Activated CD4-positive, alpha-beta T cell treated with anti-CD3 and anti-CD28 coated beads for 24 hours (primary cell): Measurements from ENCODE around the gene PTPRC.

ENCODE experiments used
- DNase-seq, 2 donors: peaks; one replicate each; pipeline ENCODE4 v3.0.0-alpha.2; 2020; ENCODE audit warnings: low read depth in 2 of 2

PTPRC gene

GRCh38 chr1:198701250-198701649, 62.4 kb downstream of the PTPRC start:
- DNase-seq: no peak

DNA sequence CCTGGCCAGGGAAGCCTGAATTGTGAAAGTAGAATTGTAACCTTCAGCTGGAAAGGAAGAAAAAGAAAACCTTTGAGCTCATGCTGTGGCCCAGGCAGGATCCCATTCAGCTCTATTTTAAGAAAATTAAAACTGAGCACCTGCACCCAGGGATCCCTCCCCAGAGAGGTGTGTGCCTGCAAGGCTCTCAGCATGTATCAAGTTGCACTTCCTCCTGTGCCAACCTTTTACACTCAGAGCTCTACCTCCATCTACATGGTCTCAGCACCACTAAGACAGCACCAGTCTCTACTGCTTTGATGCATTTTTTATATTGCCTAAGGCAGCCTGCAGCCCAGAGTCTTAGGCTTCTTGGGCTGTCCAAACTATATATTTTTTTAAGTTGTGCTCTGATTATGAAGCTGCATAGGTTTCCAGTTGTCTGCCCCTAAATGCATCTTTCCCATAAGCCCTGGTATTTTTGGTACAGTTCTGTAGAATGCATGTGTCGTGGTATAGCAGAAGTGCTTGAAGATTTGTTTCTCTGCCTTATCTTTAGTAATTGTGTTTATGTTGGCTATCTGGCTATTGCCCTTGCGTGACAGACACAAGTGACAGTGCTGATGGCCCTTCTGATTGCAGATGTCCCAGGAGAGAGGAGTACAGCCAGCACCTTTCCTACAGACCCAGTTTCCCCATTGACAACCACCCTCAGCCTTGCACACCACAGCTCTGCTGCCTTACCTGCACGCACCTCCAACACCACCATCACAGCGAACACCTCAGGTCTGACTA, 63.1 kb downstream of the PTPRC start:
- no peak for DNase-seq

- no peak for DNase-seq
Measured at GRCh38 chr1:198708761-198709525, 70.1 kb downstream of the PTPRC start.

- no peak for DNase-seq
Measured at GRCh38 chr1:198711837-198712236, 73.0 kb downstream of the PTPRC start.

GRCh38 chr1:198713081-198713480, 74.2 kb downstream of the PTPRC start:
- no peak for DNase-seq

- no peak for DNase-seq
Measured at GRCh38 chr1:198714271-198714670, 75.4 kb downstream of the PTPRC start.

DNA sequence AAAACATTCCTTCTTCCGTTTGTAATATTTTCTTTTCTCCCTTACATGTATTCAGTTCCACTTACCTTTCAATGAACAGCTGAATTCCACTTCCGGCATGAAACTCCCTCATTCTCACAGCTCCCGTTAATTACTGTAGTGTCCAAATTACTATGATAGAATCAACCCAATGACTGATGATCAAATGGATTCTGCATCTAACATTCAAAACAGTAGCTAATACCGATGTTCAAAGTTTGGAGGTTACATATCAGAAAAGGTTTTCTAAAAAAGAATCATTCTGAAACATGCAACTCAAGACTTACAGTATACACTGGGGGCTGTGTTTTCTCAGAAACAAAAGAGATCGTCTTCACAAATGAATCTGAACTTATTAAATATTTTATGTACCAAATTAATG, 77.2 kb downstream of the PTPRC start:
- DNase-seq: no peak

DNA sequence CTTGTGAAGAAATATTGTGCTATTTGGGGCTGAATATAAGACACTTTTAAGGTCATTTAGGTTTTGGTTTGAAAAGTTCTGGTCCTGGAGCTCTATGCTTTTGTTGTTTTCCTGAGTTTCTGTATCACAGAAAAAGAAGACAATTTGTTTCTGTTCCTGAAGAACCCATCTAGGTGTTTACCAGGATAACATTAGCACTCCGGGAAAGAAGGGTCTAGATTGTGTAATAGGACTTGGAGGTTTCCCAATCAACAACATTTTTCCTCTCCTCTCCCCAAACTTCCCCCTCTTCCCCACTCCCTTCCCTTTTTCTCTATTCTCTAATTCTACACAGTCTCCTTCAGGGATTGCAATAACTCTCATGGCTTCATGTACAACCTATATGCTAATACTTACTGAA, 78.7 kb downstream of the PTPRC start:
- DNase-seq: no peak

GRCh38 chr1:198723127-198723526, 84.3 kb downstream of the PTPRC start:
- DNase-seq: no peak

GRCh38 chr1:198725090-198725489, 86.2 kb downstream of the PTPRC start:
- DNase-seq: no peak

DNA sequence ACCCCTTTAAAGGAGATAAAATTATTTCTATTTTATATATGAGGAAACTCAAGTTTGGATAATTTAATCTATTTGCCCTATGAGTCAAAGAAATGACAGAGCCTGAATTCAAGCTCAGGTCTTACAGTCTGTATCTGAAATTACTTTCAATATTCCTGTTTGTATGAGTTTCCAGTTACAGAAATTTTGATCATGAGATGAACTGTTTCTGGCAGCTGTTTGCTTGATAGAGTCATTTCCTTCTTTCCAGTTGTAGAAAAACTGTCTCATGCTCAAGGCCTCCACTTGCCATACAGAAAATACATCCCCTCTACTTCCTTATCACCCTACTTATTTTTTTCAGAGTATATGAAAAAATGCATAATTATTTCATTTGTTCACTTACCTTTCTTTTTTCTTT, 87.6 kb downstream of the PTPRC start:
- no peak for DNase-seq

DNA sequence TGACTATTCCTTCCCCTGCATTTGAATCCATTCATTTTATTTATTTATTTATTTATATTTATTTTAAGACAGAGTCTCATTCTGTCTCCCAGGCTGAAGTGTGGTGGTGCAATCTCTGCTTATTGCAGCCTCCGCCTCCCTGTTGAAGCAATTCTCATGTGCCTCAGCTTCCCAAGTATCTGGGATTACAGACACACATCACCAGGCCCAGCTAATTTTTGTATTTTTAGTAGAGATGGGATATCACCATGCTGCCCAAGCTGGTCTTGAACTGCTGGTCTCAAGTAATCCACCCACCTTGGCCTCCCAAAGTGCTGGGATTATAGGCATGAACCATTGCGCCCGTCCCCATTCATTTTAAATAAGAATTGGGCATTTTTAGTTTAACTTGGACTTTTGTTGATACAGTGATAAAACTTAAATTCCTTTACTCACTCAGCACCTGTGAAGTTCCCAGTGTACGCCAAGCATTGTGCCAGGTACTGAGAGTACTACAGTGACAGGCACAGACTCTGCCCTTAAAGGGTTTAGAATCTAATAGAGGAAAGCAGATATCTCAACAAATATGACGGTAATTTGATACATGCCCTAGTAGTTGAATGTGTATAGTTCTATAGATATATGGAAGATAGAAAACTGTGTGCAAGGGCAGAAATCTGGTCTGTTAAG, 90.5 kb downstream of the PTPRC start:
- no peak for DNase-seq

DNA sequence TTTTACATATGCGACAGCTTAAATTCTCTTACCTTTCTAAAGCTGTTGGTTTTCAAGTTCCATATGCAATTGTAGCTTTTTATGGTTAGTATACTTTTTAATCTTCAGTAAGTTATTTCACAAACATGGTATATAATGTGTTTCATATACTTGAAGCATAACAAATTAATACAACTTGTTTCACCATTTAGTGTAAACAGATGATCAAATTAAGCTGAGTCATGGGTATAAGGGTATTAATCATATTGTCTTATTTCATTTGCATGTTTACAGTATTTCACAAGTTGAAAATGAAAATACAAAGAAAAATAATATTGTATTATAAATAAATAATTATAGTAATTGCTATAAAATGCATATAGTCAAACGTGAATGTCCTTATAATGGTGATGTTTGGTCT, 92.1 kb downstream of the PTPRC start:
- no peak for DNase-seq

DNA sequence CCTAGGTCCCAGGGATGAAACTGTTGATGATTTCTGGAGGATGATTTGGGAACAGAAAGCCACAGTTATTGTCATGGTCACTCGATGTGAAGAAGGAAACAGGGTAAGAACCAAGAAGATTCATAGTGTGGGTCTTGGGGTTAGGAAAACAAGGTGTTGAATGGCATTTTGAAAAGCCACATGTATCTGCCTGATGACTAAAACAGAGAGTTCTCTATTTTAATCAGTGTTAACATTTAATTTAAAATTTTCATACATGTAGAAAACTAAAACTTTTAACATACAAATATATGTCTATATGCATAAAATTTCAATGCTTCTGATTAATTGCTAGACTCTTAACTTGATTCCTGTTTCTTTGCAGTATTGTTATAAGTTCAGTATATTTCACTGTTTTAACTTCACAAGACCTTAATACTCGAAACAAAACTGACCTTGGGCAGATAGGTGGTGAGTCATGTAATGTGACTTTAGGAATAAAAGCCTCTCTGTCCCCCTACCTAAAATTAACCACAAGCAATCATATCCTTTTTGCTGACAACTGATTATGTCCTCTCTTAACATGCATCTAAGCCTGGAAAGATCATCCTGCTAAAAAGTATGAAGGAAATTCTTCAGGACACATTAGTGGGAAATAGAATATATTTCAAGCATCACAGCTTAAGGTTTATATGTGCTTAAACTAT, 95.6 kb downstream of the PTPRC start:
- no peak for DNase-seq

GRCh38 chr1:198741744-198742143, 102.9 kb downstream of the PTPRC start:
- DNase-seq: no peak

GRCh38 chr1:198747127-198747526, 108.3 kb downstream of the PTPRC start:
- no peak for DNase-seq

DNA sequence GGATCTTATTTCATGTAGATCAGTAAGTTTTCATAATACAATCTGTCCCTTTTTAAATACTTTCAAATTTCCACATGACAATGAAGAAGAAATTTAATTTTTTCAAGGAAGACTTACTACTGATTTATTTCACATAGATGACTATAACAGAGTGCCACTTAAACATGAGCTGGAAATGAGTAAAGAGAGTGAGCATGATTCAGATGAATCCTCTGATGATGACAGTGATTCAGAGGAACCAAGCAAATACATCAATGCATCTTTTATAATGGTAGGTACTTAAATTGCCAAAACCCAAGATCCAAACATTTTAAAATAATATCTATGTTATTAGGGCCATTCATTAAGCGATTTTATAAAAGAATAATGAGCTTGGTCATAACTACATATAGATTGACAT, 110.4 kb downstream of the PTPRC start:
- no peak for DNase-seq

DNA sequence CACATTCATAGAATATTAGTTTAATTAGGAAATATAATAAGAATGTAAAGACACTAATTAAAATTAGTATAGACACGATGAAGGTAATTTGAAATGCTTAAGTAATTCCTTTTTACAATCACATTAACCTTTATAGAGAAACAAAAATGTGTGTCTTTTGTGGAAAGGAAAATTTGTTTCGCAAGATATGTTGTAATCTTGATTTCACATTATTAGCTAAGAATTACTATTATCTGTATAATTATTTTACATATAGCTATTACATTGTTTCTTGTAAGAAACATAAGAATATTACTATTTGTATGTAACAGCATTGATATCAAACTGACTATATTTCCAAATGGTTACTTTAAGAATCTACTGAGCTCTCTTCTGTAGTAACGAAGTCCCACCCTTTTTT, 111.2 kb downstream of the PTPRC start:
- no peak for DNase-seq

DNA sequence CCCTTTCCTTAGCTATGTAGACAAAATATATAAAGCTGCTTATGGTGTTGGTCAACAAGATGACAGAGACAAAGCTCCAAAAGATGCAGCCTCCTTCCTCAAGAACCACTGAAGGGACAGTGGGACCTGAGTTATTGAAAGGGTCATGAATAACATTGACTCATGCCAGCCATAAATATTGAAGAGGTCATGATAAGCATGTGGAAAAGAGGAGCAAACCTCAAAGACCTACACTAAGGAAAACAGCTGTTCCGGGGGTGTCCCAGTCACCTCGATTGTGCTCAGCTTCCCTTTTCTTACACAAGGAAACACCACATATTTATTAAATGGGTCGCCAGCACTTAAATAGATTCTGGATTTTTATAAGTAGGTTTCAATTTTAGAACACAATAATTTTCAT, 112.9 kb downstream of the PTPRC start:
- DNase-seq: no peak

- no peak for DNase-seq
Measured at GRCh38 chr1:198754670-198755069, 115.8 kb downstream of the PTPRC start.

DNA sequence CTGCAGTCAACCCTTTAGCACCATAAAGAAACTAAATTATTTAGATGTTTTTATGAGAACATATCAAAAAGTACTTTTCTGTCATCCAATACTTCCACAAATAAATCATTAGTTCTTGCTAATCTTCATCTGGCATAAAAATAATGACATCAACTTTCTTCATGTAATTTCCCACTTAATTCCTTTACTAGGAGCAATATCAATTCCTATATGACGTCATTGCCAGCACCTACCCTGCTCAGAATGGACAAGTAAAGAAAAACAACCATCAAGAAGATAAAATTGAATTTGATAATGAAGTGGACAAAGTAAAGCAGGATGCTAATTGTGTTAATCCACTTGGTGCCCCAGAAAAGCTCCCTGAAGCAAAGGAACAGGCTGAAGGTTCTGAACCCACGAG, 116.9 kb downstream of the PTPRC start:
- DNase-seq: no peak

DNA sequence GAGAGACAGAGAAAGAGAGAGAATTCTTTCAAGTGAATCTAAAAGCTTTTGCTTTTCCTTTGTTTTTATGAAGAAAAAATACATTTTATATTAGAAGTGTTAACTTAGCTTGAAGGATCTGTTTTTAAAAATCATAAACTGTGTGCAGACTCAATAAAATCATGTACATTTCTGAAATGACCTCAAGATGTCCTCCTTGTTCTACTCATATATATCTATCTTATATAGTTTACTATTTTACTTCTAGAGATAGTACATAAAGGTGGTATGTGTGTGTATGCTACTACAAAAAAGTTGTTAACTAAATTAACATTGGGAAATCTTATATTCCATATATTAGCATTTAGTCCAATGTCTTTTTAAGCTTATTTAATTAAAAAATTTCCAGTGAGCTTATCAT, 117.6 kb downstream of the PTPRC start:
- DNase-seq: no peak
